HepG2 (cell line): ENCODE data around the gene TPSB2. TPM values are rescaled to one million over a fixed set of nuclear protein-coding genes. Genes with fewer than 3 reads are reported as not detected.
"Not testable (repeated sequence)": the region's sequence is repeated elsewhere in the genome, so short reads cannot be mapped to it uniquely, and the experiment has no call there.

Experiments
- ATAC-seq: fragments of 200-7000 bp; cut with Tn5 transposase; 3 replicates; pipeline ENCODE4 v1.9.1; 2020; ENCODE audit warnings: mild to moderate bottlenecking, moderate library complexity
- BruUV-seq: library from RNA; stranded (reverse); fragments of 400-500 nt; replicated peaks from 2 replicates; lab custom pipeline; 2021; lab: Mats Ljungman, UMichigan
- CTCF ChIA-PET: fragments of 300-600 bp; formaldehyde crosslinking; extraction: SDS; loops from one replicate; lab custom pipeline; 2021; ENCODE audit warnings: low total read pairs, inconsistent platforms, low intra/inter-chr PET ratio; lab: Yijun Ruan, JAX
- POLR2A ChIA-PET: fragments of 350-600 bp; sonication (Branson Sonifier 250); formaldehyde crosslinking; loops from one replicate; lab custom pipeline; 2020; ENCODE audit warnings: antibody characterized with exemption, inconsistent platforms; lab: Yijun Ruan, JAX
- DNase-seq: peaks from one replicate; pipeline ENCODE4 v3.0.0-alpha.2; 2015; ENCODE audit warnings: low spot score
- FAIRE-seq: peaks from 3 replicates; lab custom pipeline; 2011; peaks lifted over from hg19 to GRCh38; lab: Jason Lieb, UNC
- H2AFZ ChIP-seq: one replicate; pipeline ENCODE4 v1.6.1; 2011; ENCODE audit warnings: low read length, inconsistent platforms
- H3K27ac ChIP-seq: fragments of 300-600 bp; 3 replicates; pipeline ENCODE4 v1.8.0; 2011; ENCODE audit warnings: mixed run types, mild to moderate bottlenecking, mixed read lengths, low read length, inconsistent platforms; ENCODE audit not compliant: insufficient read depth; ENCODE audit errors: extremely low read length
- H3K27me3 ChIP-seq, 2 experiments: fragments of 200-600 bp in 1 of 2; 2 replicates in 1 of 2; 3 replicates in 1 of 2; pipeline versions ENCODE4 v1.6.0 to v1.8.0; 2011; ENCODE audit warnings: low read length in 2 of 2, mild to moderate bottlenecking in 2 of 2, moderate library complexity in 2 of 2, inconsistent platforms in 1 of 2; ENCODE audit not compliant: insufficient read depth in 2 of 2, control insufficient read depth in 1 of 2
- H3K36me3 ChIP-seq, 2 experiments: fragments of 200-600 bp in 1 of 2; replicated peaks in 1 of 2; 2 replicates in 1 of 2; 3 replicates in 1 of 2; pipeline versions ENCODE4 v1.5.1 to v1.8.0; 2011; ENCODE audit warnings: low read length in 2 of 2, inconsistent platforms in 1 of 2; ENCODE audit not compliant: insufficient read depth in 2 of 2, control insufficient read depth in 1 of 2
- H3K4me1 ChIP-seq: 2 replicates; pipeline ENCODE4 v1.5.1; 2012; ENCODE audit warnings: low read length, inconsistent platforms; ENCODE audit not compliant: insufficient read depth
- H3K4me2 ChIP-seq: 2 replicates; pipeline ENCODE4 v1.6.0; 2011; ENCODE audit warnings: low read depth, low read length, inconsistent platforms
- H3K4me3 ChIP-seq, 3 experiments: fragments of 200-600 bp in 1 of 3; sonication (generic), shearing (Covaris generic) in 1 of 3; replicated peaks in 1 of 3; 2 replicates each; pipeline ENCODE4 v1.5.1; 2011 to 2016; ENCODE audit warnings: low read length in 3 of 3, inconsistent platforms in 2 of 3, low read depth in 2 of 3, mild to moderate bottlenecking in 2 of 3, control low read depth in 1 of 3, mixed read lengths in 1 of 3; ENCODE audit not compliant: insufficient read depth in 1 of 3
- H3K79me2 ChIP-seq: one replicate; pipeline ENCODE4 v1.6.1; 2011; ENCODE audit warnings: low read length, inconsistent platforms; ENCODE audit not compliant: insufficient read depth
- H3K9ac ChIP-seq: 2 replicates; pipeline ENCODE4 v1.6.0; 2011; ENCODE audit warnings: mild to moderate bottlenecking, low read depth, low read length, inconsistent platforms; ENCODE audit not compliant: insufficient read depth
- H3K9me3 ChIP-seq: 2 replicates; pipeline ENCODE4 v1.5.1; 2012; ENCODE audit warnings: mild to moderate bottlenecking, low read length
- H4K20me1 ChIP-seq: 2 replicates; pipeline ENCODE4 v1.6.0; 2011; ENCODE audit warnings: inconsistent platforms, mild to moderate bottlenecking, low read length, moderate library complexity; ENCODE audit not compliant: insufficient read depth
- HNRNPL ChIP-seq: fragments of 200-400 bp; formaldehyde crosslinking; IDR thresholded peaks from 2 replicates; pipeline ENCODE4 v1.6.1; 2017; ENCODE audit warnings: mild to moderate bottlenecking, low read depth, low read length
- NFYB ChIP-seq: sonication (generic); formaldehyde crosslinking; IDR thresholded peaks from 2 replicates; pipeline ENCODE4 v1.4.0; 2020; ENCODE audit warnings: missing genetic modification reagents
- WGBS: methylation state at CpG from one replicate; pipeline ENCODE4 v1.1.6; 2017; ENCODE audit warnings: low lambda C conversion rate; 5-methylcytosine and 5-hydroxymethylcytosine counted together
- in situ Hi-C: cut with HindIII; loops from 2 replicates; pipeline ENCODE4 v1.10.0; 2017; ENCODE audit warnings: low pct_unique_long_range_greater_than_20kb; ENCODE audit not compliant: extremely low pct_ligation_motif_present
- intact Hi-C: fragments of 100-400 bp; cut with micrococcal nuclease; formaldehyde crosslinking; loops from one replicate; pipeline ENCODE4 v1.10.0; 2022; ENCODE audit not compliant: unreplicated experiment
- polyA plus RNA-seq, 8 experiments: library from polyadenylated mRNA; depleted of rRNA in 3 of 8; stranded (reverse) in 7 of 8; unstranded in 1 of 8; fragments of >200 nt; fragmentation: Illumina TruSeq in 4 of 8; extraction: Trizol in 4 of 8; gene quantifications; 2 replicates each; pipeline versions ENCODE4 v1.2.1 to v1.2.3, GENCODE V29; 2011 to 2016; ENCODE audit warnings: low read depth in 4 of 8, missing spikeins in 1 of 8, mixed read lengths in 1 of 8; ENCODE audit not compliant: insufficient read depth in 1 of 8
- total RNA-seq, 5 experiments: library from RNA; depleted of rRNA; stranded (reverse); fragments of >200 nt; fragmentation: Illumina TruSeq; extraction: Trizol; gene quantifications; 2 replicates each; pipeline ENCODE4 v1.2.3, GENCODE V29; 2016; ENCODE audit warnings: low read depth in 1 of 5
- TF ChIP-seq, protein P1 (sequence below): fragments of 450-650 bp; IDR thresholded peaks from 2 replicates; pipeline ENCODE4 v1.6.1; 2016

Gene TPSB2
- total and polyA plus RNA-seq, 2 of the 13 experiments (the other 11 are each of a cell fraction or from before 2014, with no cell fraction given): not detected

DNA sequence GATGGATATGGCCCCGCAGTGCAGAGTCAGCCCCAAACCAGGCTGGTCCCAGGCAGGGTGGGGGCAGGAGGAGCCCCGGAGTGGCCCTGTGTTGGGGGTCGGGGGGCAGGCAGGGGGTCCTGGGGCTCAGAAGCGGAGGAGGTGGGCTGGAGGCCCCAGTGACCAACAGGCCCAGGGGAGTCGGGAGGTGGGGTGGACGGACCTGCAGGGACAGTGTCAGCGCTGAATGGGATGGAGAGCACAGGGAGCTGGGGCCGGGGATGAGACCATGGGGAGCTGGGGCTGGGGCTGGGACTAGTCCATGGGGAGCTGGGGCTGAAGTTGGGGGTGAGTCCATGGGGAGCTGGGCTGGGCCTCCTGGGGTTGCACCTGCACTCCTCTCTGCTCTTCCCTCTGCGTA lies 9.6 kb upstream of the TPSB2 start:
- POLR2A ChIA-PET: not testable (repeated sequence)

DNA sequence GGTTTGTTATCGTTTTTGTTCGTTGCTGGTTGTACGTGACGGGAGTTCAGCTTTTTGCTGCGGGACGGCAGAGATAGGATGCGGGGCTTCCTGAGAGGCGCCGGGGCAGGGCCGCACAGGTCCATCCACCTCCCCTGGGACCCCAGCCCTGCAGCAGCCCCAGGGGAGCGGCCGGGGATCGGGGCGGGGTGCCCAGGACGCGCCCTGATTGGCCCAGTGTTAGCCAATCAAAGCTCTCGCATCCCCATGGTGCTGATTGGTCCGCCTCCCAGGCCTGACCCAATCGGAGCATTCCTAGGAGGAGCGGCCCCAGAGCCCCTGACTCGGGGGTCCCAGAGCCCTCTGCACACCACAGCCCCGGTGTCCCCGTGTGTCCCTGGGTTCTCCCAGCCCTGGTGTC lies 8.9 kb upstream of the TPSB2 start:
- H4K20me1 ChIP-seq, DNase-seq, H3K27me3 ChIP-seq, H3K79me2 ChIP-seq, H3K27ac ChIP-seq, in situ Hi-C loops, H3K36me3 ChIP-seq, H3K9me3 ChIP-seq, H3K4me3 ChIP-seq, H3K9ac ChIP-seq, CTCF ChIA-PET, FAIRE-seq, BruUV-seq, POLR2A ChIA-PET, H3K4me2 ChIP-seq, H3K4me1 ChIP-seq, intact Hi-C loops, H2AFZ ChIP-seq: not testable (repeated sequence)
- WGBS: 66% methylated on average over 4 of the region's 23 CpGs
- peak; percentile 54 for ATAC-seq
- peak; percentile 41; the same call in 1 of the 2 replicates for TF ChIP-seq NFYB (CRISPR knock-in tag)

More for the DNA sequence above, 9.6 kb upstream of the TPSB2 start:
- peaks cover 3 to 10% of the 10 kb centered on the region in 2 experiments; a peak in 2 of 5 replicates for H3K27me3 ChIP-seq
- H3K4me2 ChIP-seq, DNase-seq, H4K20me1 ChIP-seq, ATAC-seq, H3K4me3 ChIP-seq, H3K4me1 ChIP-seq, H3K36me3 ChIP-seq, H3K9me3 ChIP-seq, CTCF ChIA-PET, BruUV-seq, H2AFZ ChIP-seq, H3K27ac ChIP-seq, H3K79me2 ChIP-seq, in situ Hi-C loops, FAIRE-seq, intact Hi-C loops, H3K9ac ChIP-seq: not testable (repeated sequence)
- 20% methylated on average over 7 of the region's 9 CpGs for WGBS

DNA sequence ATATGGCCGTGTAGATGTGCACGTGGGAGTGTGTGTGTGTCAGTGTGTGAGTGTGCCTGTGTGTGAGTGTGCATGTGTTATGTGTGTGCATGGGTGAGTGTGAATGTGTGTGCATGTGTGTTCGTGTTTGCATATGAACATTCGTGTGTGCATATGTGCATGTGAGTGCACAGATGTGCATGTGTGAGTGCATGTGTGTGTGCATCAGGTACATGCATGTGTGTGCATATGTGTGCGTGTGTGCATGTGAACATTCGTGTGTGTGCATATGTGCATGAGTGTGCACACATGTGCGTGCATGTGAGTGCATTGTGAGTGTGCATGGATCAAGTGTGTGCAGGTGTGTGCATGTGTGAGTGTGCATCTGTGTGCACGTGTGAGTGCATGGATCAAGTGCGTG lies 8.0 kb upstream of the TPSB2 start:
- H3K4me2 ChIP-seq: no peak overlapping the region
- FAIRE-seq: no peak
- no peak overlapping the region for H3K27ac ChIP-seq
- WGBS: 47% methylated on average over 9 of the region's 9 CpGs
- H3K4me1 ChIP-seq: no peaks in the 10 kb centered on the region
- H3K4me3 ChIP-seq: no peak overlapping the region
- H3K36me3 ChIP-seq: no peaks in the 10 kb centered on the region
- BruUV-seq: no TSS peak
- no peak overlapping the region for H2AFZ ChIP-seq
- H3K9ac ChIP-seq: no peak overlapping the region
- in situ Hi-C loops (no loop called here), intact Hi-C loops (no loop called here)
- no peak for ATAC-seq
- H3K27me3 ChIP-seq: peaks cover 3 to 5% of the 10 kb centered on the region in 2 experiments; a peak in 2 of 5 replicates
- POLR2A ChIA-PET: no interaction called here
- H4K20me1 ChIP-seq: no peaks in the 10 kb centered on the region
- CTCF ChIA-PET: no interaction called here
- TF ChIP-seq HNRNPL: no peak
- TF ChIP-seq, protein P1, sequence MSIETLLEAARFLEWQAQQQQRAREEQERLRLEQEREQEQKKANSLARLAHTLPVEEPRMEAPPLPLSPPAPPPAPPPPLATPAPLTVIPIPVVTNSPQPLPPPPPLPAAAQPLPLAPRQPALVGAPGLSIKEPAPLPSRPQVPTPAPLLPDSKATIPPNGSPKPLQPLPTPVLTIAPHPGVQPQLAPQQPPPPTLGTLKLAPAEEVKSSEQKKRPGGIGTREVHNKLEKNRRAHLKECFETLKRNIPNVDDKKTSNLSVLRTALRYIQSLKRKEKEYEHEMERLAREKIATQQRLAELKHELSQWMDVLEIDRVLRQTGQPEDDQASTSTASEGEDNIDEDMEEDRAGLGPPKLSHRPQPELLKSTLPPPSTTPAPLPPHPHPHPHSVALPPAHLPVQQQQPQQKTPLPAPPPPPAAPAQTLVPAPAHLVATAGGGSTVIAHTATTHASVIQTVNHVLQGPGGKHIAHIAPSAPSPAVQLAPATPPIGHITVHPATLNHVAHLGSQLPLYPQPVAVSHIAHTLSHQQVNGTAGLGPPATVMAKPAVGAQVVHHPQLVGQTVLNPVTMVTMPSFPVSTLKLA: peak; percentile 93
- H3K79me2 ChIP-seq: no peaks in the 10 kb centered on the region
- no peak for DNase-seq
- no peaks in the 10 kb centered on the region for H3K9me3 ChIP-seq

DNA sequence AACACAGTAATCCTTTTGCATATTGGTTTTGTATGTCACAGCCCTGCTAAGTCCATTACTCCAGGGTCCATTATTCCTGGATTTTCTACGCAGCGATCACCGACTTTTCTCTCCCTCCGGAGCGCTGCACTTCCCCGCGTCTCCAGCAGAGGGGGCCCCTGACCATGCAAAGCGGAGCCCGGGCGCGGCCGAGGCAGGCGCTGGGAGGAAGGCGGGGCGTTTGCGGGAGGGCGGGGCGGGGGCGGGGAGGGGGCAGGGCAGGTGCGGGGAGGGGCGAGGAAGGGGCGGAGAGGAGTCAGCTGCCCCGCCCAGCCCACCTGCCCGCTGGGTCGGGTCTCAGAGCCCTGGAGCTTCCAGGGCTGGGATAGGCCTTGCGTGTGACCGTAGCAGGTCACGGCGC lies 6.7 kb upstream of the TPSB2 start:
- BruUV-seq, H4K20me1 ChIP-seq, H3K4me2 ChIP-seq, H2AFZ ChIP-seq, H3K4me1 ChIP-seq, H3K79me2 ChIP-seq, H3K36me3 ChIP-seq, H3K4me3 ChIP-seq, intact Hi-C loops, in situ Hi-C loops, H3K9ac ChIP-seq, FAIRE-seq, H3K27ac ChIP-seq, CTCF ChIA-PET, DNase-seq, H3K27me3 ChIP-seq, POLR2A ChIA-PET, H3K9me3 ChIP-seq: not testable (repeated sequence)
- ATAC-seq: peak; percentile 22
- WGBS: no CpG with 5 or more reads among the region's 29 CpGs
